Stimulated activated CD4-positive, alpha-beta T cell treated with anti-CD3 and anti-CD28 coated beads, Interleukin-12 subunit alpha, Interleukin-12 subunit beta, amount 100 ng/mL, for 4 hours (primary cell): ENCODE data around the gene UBL7.
"Not testable (repeated sequence)": the region's sequence is repeated elsewhere in the genome, so short reads cannot be mapped to it uniquely, and the experiment has no call there.

Experiments
- DNase-seq: peaks from one replicate; pipeline ENCODE4 v3.0.0-alpha.2; 2020

The UBL7 gene, protein sequence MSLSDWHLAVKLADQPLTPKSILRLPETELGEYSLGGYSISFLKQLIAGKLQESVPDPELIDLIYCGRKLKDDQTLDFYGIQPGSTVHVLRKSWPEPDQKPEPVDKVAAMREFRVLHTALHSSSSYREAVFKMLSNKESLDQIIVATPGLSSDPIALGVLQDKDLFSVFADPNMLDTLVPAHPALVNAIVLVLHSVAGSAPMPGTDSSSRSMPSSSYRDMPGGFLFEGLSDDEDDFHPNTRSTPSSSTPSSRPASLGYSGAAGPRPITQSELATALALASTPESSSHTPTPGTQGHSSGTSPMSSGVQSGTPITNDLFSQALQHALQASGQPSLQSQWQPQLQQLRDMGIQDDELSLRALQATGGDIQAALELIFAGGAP

DNA sequence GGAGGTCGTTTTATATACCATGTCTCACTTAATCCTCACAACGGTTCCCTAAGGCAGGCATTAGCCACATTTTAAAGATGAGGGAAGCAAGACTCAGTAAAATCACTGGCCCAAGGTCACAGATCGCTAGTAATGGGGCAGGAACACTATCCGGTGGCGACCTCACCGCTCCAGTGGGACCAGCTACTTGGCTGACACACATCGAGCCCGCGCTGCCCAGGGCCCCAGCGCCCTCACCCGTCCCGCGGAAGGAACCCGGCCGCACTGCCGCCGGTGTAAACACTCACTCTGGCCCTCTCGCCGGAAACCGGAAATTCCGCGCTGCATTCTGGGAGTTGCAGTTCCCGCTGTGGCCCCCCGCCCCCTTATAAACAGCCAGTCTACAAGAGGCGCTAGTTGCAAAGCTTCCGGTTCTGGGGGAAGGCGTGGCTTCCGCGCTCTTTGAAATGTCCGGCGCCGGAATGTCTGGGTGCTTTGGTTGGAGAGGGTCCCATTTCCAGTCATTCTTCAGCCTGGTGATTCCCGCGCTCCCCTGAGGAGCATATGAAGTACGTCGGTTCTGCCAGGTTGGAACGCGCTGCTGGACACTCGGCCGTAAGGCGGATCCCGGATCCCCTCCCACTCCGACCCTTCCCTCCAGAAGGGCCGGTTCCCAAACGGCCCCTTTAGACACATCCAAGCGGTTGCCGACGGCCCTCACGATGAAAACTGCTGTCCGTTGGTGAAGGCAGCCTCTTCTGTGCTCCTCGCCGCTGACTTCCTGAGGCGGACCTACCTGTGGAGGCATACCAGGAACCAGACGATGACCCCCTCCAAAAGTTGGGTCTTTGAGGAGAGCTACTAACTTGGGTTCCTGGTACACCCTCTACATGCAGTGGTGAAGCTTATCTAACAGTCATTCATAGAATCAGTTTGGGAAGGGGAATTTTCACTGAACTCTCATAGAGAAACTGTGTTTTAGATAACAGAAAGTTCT lies at the start of gene UBL7:
TSS of gene UBL7 (minus strand) at position 290 of the 976 bp plus-strand sequence. CDS start 2,293 bp downstream, outside the sequence.
- peak; percentile 94 for DNase-seq

DNA sequence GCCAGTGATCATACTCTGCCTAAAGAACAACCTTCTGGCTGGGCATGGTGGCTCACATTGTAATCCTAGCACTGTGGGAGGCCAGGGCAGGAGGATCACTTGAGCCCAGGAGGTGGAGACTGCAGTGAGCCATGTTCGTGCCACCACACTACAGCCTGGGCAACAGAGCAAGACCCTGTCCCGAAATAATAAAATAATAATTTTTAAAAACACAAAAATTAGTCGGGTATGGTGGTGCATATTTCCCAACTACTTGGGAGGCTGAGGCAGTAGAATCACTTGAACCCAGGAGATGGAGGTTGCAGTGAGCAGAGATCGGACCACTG lies 45.5 kb upstream of the UBL7 start:
- DNase-seq, result no peak

DNA sequence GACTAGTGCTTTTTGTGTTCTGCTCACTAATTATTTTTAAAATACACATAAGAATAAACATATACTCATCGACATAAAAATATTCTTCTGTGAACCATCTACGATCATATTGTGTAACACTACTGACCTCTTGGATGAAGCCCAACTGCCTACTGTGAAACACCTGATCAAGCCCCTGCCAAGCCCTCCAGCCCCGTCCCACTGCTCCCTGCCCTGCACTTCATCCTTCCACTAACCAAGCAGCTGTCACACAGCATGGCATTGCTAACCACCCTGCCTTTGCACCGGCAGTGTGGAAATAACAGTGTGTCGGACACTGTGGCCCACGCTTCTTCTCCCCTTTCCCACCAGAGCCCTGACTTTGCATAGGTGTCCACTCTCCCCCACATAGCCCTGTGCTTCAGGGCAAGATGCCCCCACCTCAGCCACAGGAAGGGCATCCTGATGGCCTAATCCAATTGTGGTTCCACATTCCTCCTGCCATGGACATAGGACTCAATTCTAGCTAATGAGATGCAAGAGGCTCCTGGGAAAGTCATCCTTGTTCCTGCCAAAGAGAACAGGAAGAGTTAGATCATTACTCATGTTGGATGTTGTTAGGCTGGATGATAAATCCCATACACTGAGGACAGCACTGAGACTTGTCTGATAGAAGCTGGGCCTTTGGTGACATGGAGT lies 45.0 kb upstream of the UBL7 start:
- no peak for DNase-seq

DNA sequence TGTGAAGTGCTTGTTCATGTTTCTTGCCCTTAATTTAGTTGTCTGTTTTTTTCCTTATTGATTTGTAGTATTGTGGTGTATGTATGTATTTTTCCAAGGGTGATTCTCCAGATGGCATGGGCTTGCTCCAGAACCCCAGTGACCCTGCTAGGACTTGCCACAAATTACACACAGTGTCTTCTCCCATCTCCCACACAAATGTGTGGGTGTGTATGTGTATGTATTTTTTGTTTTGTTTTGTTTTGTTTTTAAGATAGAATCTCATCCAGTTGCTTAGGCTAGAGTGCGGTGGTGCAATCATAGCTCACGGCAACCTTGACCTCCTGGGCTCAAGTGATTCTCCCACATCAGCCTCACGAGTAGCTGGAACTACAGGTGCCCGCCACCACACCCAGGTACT lies 43.9 kb upstream of the UBL7 start:
- DNase-seq, result no peak

DNA sequence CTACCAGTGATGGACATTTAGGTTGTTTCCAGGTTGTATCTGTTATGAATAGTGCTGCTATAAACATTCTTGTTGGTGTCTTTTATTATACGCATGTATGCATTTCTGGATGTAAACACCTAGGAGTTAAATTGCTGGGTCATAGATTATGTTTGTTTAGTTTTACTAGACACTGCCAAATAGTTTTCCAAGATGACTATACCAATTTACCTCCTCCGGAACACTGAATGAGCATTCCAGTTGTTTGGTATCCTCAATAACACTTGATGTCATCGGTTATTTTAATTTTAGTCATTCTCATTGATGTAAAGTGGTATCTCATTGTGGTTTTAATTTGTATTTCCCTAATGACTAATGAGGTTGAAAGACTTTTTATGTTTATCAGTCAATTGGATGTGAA lies 43.5 kb upstream of the UBL7 start:
- no peak for DNase-seq

DNA sequence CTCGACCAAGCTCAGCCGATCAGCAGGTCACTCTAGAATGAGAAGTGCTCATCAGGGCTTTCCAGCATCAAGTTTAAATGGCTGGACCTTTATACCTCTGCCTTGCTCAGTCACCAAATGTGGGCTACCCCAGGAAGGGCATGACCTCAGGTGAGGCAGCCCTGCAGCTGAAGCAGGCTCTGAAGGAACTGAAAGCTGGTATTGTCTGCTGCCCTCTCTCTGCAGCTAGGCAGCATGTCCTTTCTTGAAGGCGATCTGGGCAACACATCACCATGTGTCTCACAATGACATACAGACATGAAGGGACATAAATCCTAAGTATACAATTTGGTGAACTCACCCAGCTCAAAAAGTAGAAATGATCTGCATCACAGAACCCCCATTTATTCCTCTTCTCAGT lies 41.3 kb upstream of the UBL7 start:
- DNase-seq, result no peak

DNA sequence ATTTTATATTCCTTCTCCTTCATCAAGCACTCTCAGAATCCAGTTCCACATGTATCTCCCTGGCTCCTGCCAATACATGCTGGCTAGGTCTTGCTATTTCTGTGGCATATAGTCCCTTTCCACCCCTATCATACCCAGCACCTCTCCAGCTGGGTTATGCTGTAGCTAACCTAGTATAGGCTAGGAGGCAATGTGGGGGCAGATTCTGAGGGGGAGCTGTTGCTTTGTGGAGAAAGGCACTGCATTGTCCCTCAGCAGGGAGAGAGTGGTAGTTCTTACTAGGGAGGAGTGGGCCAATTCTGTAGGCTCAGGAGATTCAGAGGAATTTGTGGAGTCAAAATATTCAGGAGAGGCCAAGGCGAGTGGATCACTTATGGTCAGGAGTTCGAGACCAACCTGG lies 39.4 kb upstream of the UBL7 start:
- DNase-seq, result no peak

DNA sequence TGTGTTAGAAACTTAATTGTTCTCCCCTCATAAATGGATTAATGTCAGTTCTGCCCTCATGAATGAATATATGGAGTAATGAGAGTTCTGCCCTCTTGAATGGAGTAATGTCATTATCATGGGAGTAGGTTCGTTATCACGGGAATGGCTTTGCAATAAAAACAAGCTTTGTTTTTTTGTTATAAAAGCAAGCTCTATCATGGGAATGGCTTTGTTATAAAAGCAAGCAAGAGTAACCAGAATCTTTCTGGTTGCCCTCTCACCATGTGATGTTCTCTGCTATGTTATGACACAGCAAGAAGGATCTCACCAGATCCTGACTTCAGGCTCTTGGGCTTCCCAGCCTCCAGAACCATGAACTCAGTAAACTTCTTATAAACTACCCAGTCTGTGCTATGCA lies 38.4 kb upstream of the UBL7 start:
- DNase-seq, result no peak

DNA sequence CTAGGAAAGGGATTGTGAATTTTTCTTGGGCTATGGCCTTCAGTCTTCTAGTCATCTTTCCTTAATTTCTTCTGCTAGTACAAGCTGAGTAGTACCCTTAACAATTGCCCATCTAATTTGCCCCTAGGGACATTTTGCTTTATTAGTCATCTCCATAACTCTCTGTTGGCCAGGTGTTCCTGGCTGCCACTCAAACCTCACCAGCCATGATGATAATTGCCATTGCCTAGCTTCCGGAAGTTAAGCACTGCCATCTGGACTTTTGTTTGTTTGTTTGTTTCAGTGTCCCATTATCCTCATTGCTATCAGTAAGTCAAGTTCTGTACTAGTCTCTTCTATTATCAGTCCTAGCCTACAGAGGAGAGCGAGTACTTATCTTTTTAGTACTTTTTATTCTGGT lies 36.6 kb upstream of the UBL7 start:
- DNase-seq, result no peak

DNA sequence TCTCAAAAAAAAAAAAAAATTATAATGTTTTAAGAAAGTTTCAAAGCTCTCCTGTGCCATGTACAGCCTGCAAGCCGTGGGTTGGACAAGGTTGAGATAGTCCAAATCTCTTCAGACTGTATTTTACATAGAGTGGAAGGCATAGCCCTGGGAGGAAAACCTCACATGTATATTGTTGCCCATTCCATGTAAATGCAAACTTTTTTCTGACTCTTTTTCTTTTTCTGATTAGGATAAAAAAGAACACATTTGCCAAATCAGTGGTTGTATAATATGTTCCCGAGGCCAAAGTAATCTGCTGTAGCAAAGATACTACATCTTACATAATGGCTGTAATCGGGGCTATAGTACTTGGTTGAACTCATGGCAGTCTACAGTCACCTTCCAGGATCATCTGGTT lies 35.7 kb upstream of the UBL7 start:
- DNase-seq, result no peak

DNA sequence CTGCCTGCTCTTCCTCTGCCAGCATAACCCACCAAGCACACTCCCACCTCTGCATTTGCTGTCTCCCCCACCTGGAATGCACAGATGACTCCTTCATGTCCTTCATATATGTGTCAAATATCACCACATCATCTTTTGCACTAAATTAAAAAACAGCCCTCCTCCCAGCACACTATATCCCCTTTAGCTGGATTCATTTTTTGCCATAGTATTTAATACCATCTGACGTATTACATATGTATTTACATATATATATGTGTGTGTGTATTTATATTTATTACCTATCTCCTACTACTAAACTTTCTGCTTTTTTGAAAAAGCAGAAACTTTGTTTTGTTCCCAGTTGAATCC lies 29.4 kb upstream of the UBL7 start:
- no peak for DNase-seq

DNA sequence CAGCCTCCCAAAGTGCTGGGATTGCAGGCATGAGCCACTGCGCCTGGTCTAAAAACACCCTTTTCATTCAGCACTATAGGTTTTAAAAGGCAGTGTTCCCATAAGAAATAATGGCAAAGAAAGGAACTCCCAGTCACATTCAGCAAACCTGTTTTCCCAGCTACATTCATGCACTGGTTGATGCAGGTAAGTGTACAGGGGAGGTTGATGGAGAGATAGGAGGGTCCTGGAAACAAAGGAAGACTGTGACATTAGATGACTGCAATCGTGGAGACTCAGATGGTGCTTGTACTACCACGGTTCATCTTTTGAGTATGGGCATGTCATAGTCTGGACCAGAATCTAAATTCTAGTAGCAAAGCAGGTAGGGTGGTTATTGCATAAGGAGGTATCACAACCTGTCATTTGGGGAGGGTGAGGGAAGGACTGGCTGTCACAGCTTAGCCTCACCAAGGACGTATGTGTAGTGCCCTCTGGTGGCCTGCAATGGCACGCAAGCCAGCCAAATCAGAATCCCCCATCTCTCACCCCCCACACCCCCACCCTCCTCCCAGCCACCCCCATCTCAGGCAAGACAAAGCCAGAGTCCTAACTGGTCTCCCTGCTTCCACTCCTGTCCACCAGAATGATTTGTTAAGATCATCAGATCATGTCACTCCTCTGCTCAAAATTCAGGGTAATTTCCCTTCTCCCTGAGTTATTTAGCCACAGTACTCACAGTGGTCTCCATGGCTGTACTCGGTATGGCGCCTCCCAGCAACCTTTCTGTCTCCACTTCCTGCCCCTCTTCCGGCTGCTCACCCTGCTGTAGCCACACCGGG lies 28.8 kb upstream of the UBL7 start:
- peak; percentile 66 for DNase-seq

DNA sequence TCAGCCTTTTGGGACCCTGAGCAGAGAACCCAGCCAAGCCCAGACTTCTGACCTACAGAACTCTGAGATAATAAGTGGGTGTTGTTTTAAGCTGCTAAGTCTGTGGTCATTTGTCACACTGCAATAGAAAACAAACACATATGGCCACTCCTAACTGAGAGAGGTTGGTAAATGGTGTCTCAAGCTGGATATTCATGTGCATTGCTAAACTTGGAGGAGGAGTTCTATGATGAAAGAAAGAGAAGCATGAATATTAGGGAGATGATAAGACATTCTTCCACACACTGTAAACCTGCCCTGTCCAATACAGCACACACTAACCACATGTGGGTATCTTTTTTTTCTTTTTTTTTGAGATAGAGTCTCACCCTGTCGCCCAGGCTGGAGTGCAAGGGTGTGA lies 27.8 kb upstream of the UBL7 start:
- no peak for DNase-seq

DNA sequence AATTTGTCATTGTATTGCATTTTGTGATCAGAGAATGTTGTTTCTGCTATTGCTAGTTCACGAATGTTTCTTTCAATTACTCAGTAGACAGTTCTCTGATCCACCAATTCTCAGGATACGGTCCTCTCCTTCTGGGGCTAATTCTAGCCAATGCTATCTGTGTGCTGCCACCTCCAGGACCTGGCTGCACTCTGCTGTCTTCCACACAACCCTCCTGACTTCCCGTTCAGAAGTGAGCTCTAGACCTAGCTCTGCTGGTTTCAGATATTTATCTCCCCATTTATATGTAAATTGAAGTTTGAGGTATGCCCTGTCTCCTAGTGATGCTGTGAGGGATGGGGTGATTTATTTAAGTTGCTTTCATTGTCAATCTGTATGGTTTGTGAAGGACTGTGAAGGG lies 21.7 kb upstream of the UBL7 start:
- no peak for DNase-seq

DNA sequence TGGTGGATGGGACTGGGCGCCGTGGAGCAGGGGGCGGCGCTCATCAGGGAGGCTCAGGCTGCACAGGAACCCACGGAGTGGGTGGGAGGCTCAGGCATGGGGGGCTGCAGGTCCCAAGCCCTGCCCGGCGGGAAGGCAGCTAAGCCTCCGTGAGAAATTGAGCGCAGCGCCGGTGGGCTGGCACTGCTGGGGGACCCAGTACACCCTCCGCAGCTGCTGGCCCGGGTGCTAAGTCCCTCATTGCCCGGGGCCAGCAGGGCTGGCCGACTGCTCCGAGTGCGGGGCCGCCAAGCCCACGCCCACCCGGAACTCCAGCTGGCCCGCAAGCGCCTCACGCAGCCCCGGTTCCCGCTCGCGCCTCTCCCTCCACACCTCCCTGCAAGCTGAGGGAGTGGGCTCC lies 19.4 kb upstream of the UBL7 start:
- not testable (repeated sequence) for DNase-seq

DNA sequence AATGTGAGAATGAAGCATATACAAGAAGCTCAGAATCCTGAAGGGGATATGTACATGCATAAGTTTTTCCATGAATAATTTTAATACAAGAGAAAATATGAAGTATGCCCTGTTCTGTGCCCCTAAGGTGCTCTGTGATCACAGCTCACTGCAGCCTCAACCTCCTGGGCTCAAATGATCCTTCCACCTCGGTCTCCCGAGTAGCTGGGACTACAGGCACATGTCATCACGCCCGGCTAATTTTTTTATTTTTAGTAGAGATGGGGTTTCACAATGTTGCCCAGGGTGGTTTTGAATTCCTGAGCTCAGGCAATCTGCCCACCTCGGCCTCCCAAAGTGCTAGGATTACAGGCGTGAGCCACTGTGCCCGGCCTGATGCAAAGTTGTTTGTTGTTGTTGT lies 10.7 kb upstream of the UBL7 start:
- DNase-seq, result not testable (repeated sequence)

DNA sequence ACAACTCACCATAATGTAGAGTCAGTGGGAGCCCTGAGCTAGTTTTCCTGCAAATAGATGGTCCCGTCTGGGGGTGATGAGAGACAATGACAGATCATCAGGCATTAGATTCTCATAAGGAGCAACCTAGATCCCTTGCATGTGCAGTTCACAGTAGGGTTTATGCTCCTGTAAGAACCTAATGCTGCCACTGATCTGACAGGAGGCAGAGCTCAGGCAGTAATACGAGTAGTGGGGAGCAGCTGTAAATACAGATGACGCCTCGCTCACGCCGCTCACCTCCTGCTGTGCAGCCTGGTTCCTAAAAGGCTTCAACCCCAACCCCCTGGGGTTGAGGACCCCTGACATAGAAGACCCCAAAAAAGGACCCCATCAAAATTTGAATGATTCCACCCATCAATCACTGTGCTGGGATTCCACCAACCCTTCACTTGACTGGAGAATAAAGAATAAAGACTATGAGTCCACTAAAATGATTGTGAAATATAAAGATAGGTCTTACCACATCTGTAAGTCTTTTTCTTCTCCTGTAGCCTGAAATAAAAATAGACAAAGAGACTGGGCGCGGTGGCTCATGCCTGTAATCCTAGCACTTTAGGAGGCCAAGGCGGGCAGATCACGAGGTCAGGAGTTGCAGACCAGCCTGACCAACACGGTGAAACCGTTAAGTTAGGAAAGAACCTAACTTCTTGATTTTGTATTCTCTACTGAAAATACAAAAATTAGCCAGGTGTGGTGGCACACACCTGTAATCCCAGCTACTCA lies 9.9 kb upstream of the UBL7 start:
- DNase-seq, result no peak

DNA sequence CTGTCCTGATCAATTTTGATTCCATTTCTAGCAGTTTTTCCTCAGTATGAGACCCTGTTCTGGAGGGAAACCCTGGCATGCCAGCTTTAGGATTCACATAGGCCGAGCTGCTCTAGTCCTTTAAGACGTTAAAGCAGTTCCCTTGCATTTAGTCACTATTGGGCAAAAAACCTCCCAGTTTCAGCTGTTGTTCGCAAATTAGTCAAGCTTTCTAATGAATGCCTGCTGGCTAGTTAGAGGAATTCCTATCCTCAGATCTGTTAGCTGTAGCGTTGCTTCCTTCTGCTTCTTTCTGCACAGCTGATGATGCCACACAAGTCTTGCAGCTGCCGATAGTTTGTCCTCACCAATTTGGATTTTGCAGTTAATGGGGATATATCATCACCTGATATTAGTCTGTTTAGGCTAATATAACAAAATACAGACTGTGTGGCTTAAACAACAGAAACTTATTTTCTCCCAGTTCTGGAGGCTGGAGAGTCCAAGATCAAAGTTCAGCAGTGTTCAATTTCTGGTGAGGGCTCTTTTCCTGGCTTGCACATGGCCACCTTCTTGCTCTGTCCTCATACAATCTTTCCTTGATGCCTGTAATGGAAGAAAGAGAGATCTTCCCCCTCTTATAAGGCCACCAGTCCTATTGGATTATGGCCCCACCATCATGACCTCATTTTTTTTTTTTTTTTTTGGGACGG lies 7.5 kb upstream of the UBL7 start:
- no peak for DNase-seq

DNA sequence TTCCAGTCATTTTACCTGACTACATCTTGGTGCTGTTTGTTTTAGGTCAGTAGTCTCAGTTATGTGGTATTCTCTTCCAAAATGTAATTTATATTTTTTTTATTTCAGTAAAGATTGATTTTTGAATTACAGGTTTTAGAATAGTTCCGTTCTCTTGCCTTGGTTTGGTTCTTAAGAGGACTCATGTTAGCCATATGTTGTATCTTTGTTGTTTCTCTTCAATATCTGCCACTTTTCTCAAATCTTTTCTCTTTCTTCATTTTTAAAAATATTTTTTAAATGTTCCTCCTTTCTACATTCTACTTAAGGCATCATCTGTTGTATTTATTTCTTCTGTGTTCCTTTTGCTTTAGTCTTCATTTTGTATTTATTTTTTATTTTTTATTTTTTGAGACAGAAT lies 5.6 kb upstream of the UBL7 start:
- no peak for DNase-seq

DNA sequence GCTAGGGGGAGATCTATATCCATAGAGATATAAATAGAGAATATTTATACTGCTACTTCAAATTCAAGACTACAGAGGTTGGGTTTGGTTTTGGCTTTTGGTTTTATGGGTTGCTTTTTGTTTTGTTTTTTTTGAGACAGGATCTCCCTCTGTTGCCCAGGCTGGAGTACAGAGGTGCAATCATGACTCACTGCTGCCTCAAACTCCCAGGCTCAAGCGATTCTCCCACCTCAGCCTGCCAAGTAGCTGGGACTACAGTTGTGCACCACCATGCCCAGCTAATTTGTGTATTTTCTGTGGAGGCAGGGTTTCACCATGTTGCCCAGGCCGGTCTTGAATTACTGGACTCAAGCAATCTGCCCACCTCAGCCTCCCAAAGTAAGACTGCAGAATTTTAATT lies 3.9 kb upstream of the UBL7 start:
- no peak for DNase-seq

DNA sequence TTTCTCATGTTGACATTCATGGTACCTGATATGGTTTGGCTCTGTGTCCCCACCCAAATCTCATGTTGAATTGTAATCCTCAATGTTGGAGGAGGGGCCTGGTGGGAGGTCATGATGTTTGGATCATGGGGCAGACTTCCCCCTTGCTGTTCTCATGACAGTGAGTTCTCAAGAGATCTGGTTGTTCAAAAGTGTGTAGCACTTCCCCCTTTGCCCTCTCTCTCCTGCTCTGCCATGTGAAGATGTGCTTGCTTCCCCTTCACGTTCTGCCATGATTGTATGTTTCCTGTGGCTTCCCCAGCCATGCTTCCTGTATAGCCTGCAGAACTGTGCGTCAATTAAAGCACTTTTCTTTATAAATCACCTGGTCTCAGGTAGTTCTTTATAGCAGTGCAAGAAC lies 3.3 kb upstream of the UBL7 start:
- DNase-seq, result no peak
